ENCODE results near the gene GP1BA. TPM values are rescaled to one million over a fixed set of nuclear protein-coding genes. Genes with fewer than 3 reads are reported as not detected.

GP1BA gene
- total RNA-seq, 2 donors from 2014 or later, result not detected

DNA sequence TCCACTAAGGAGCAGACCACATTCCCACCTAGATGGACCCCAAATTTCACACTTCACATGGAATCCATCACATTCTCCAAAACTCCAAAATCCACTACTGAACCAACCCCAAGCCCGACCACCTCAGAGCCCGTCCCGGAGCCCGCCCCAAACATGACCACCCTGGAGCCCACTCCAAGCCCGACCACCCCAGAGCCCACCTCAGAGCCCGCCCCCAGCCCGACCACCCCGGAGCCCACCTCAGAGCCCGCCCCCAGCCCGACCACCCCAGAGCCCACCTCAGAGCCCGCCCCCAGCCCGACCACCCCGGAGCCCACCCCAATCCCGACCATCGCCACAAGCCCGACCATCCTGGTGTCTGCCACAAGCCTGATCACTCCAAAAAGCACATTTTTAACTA lies 1.6 kb downstream of the GP1BA start:
- H3K27ac ChIP-seq, result peak overlapping the region in 1 of 2 donors; percentile 51
- no peak for DNase-seq (ENCODE audit: low spot score)
- no peaks in the 10 kb centered on the region for H3K27me3 ChIP-seq
- H3K36me3 ChIP-seq, result peaks cover 20% of the 10 kb centered on the region
- TF ChIP-seq, protein P1, sequence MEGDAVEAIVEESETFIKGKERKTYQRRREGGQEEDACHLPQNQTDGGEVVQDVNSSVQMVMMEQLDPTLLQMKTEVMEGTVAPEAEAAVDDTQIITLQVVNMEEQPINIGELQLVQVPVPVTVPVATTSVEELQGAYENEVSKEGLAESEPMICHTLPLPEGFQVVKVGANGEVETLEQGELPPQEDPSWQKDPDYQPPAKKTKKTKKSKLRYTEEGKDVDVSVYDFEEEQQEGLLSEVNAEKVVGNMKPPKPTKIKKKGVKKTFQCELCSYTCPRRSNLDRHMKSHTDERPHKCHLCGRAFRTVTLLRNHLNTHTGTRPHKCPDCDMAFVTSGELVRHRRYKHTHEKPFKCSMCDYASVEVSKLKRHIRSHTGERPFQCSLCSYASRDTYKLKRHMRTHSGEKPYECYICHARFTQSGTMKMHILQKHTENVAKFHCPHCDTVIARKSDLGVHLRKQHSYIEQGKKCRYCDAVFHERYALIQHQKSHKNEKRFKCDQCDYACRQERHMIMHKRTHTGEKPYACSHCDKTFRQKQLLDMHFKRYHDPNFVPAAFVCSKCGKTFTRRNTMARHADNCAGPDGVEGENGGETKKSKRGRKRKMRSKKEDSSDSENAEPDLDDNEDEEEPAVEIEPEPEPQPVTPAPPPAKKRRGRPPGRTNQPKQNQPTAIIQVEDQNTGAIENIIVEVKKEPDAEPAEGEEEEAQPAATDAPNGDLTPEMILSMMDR (IDR thresholded peaks at IDR 0.05), result no peak
- no peak overlapping the region for H3K4me3 ChIP-seq
- no peaks in the 10 kb centered on the region for H3K9me3 ChIP-seq
- H3K4me1 ChIP-seq, result peaks cover 0 to 22% of the 10 kb centered on the region in 2 donors

DNA sequence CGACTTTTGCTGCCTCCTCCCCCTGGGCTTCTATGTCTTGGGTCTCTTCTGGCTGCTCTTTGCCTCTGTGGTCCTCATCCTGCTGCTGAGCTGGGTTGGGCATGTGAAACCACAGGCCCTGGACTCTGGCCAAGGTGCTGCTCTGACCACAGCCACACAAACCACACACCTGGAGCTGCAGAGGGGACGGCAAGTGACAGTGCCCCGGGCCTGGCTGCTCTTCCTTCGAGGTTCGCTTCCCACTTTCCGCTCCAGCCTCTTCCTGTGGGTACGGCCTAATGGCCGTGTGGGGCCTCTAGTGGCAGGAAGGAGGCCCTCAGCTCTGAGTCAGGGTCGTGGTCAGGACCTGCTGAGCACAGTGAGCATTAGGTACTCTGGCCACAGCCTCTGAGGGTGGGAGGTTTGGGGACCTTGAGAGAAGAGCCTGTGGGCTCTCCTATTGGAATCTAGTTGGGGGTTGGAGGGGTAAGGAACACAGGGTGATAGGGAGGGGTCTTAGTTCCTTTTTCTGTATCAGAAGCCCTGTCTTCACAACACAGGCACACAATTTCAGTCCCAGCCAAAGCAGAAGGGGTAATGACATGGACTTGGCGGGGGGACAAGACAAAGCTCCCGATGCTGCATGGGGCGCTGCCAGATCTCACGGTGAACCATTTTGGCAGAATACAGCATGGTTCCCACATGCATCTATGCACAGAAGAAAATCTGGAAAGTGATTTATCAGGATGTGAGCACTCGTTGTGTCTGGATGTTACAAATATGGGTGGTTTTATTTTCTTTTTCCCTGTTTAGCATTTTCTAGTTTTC lies 2.3 kb downstream of the GP1BA start:
- no peak for DNase-seq (ENCODE audit: low spot score)
- Histone ChIP-seq H3K4me1 (peaks cover 2 to 30% of the 10 kb centered on the region in 2 donors), H3K9me3 (no peaks in the 10 kb centered on the region), H3K27me3 (no peaks in the 10 kb centered on the region), H3K4me3 (no peak overlapping the region), H3K27ac (peak overlapping the region in 1 of 2 donors; percentile 51), H3K36me3 (peaks cover 20% of the 10 kb centered on the region)
- TF ChIP-seq, protein P1 (IDR thresholded peaks at IDR 0.05), result peak in 1 of 2 donors; percentile 37

DNA sequence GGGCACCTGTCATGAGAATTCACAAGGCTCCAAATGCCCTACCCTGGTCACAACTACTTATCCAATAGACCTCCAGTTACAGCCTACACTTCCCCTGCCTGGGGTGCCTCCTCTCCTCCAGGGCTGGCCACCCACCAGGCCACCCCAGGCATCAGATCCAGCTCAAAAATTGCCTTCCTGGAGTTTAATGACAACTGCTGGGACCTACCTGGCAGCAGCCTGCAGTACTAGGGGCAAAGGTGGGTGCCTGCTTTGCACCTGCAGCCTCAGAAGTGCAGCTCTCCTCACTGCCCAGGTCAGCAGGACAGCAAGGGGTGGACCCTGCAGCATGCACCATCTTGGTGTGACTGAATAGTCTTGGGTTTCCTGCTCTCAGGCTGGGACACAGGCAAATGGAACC lies 3.6 kb downstream of the GP1BA start:
- Histone ChIP-seq H3K36me3 (peaks cover 20% of the 10 kb centered on the region), H3K4me3 (no peak overlapping the region), H3K9me3 (no peaks in the 10 kb centered on the region), H3K27me3 (no peaks in the 10 kb centered on the region), H3K27ac (no peak overlapping the region), H3K4me1 (peaks cover 3 to 33% of the 10 kb centered on the region in 2 donors)
- TF ChIP-seq, protein P1 (IDR thresholded peaks at IDR 0.05), result no peak
- no peak for DNase-seq (ENCODE audit: low spot score)

DNA sequence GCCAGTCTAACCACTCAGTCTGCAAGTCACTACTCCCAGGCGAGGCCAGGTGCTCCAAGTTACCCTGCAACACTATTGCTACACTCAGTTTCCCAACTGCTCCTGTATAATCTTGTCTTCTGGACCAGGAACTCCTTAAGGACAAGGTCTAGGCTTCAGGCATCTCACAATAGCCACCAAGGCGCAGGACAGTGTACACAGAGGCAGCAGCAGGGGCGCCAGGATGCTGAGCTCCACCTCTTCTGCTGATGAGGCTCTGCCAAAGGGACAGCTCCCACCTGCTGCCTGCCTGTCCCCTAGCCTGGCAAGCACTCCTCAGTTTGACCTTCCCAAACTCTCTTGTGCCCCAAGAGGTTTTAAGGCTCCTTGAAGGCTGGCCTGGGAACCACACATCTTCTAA lies 4.4 kb downstream of the GP1BA start:
- Histone ChIP-seq H3K9me3 (no peaks in the 10 kb centered on the region), H3K27me3 (no peaks in the 10 kb centered on the region), H3K4me1 (peaks cover 3 to 41% of the 10 kb centered on the region in 2 donors), H3K4me3 (no peak overlapping the region), H3K36me3 (peaks cover 20% of the 10 kb centered on the region), H3K27ac (no peak overlapping the region)
- TF ChIP-seq, protein P1 (IDR thresholded peaks at IDR 0.05), result no peak
- no peak for DNase-seq (ENCODE audit: low spot score)

- Histone ChIP-seq H3K9me3 (no peaks in the 10 kb centered on the region), H3K27me3 (no peaks in the 10 kb centered on the region), H3K36me3 (peaks cover 28% of the 10 kb centered on the region), H3K27ac (peak overlapping the region in 1 of 2 donors; percentile 96), H3K4me3 (no peak overlapping the region), H3K4me1 (peaks cover 3 to 51% of the 10 kb centered on the region in 2 donors)
- TF ChIP-seq, protein P1 (IDR thresholded peaks at IDR 0.05), result no peak
- DNase-seq (ENCODE audit: low spot score), result no peak
These were observed 5.5 kb downstream of the GP1BA start for GRCh38 chr17:4937553-4937952.

All from right atrium auricular region (tissue), 2 donors.